ENCODE results near the gene CFAP90.

Gene CFAP90

GRCh38 chr5:7850395-7851239 lies at the start of gene CFAP90:
TSS of gene CFAP90 (minus strand) at chr5:7851133. CDS start at chr5:7851021, 112 bp downstream.
- no peak for TF ChIP-seq POLR2A (IDR thresholded peaks at IDR 0.05; ENCODE audit: low read depth, low read length)
- FAIRE-seq (no peak), DNase-seq (ENCODE audit: insufficient read length, low spot score) (no peak)

GRCh38 chr5:7897014-7897600 lies 46.2 kb upstream of the CFAP90 start:
- no peak for TF ChIP-seq POLR2A (IDR thresholded peaks at IDR 0.05; ENCODE audit: low read depth, low read length)
- peak; percentile 81 for FAIRE-seq
- peak; percentile 14 for DNase-seq (ENCODE audit: insufficient read length, low spot score)

- FAIRE-seq (no peak), DNase-seq (ENCODE audit: insufficient read length, low spot score) (no peak)
- no peak for TF ChIP-seq POLR2A (IDR thresholded peaks at IDR 0.05; ENCODE audit: low read depth, low read length)
Observed at GRCh38 chr5:7894860-7895259, 43.9 kb upstream of the CFAP90 start.

GRCh38 chr5:7894439-7894838 lies 43.5 kb upstream of the CFAP90 start:
- TF ChIP-seq POLR2A (IDR thresholded peaks at IDR 0.05; ENCODE audit: low read depth, low read length): no peak
- no peak for DNase-seq (ENCODE audit: insufficient read length, low spot score)
- FAIRE-seq: no peak

GRCh38 chr5:7888901-7889300 lies 38.0 kb upstream of the CFAP90 start:
- TF ChIP-seq POLR2A (IDR thresholded peaks at IDR 0.05; ENCODE audit: low read depth, low read length): no peak
- FAIRE-seq: no peak
- DNase-seq (ENCODE audit: insufficient read length, low spot score): no peak

GRCh38 chr5:7886849-7887475 lies 36.0 kb upstream of the CFAP90 start:
- no peak for DNase-seq (ENCODE audit: insufficient read length, low spot score)
- peak; percentile 60 for FAIRE-seq
- no peak for TF ChIP-seq POLR2A (IDR thresholded peaks at IDR 0.05; ENCODE audit: low read depth, low read length)

GRCh38 chr5:7884491-7885267 lies 33.7 kb upstream of the CFAP90 start:
- FAIRE-seq: no peak
- TF ChIP-seq POLR2A (IDR thresholded peaks at IDR 0.05; ENCODE audit: low read depth, low read length): no peak

GRCh38 chr5:7882926-7883325 lies 32.0 kb upstream of the CFAP90 start:
- no peak for FAIRE-seq
- TF ChIP-seq POLR2A (IDR thresholded peaks at IDR 0.05; ENCODE audit: low read depth, low read length): no peak
- no peak for DNase-seq (ENCODE audit: insufficient read length, low spot score)

More at GRCh38 chr5:7884491-7885267, 33.7 kb upstream of the CFAP90 start:
- no peak for DNase-seq (ENCODE audit: insufficient read length, low spot score)

- FAIRE-seq: no peak
- DNase-seq (ENCODE audit: insufficient read length, low spot score): no peak
- TF ChIP-seq POLR2A (IDR thresholded peaks at IDR 0.05; ENCODE audit: low read depth, low read length): no peak
Observed at GRCh38 chr5:7881816-7882215, 30.9 kb upstream of the CFAP90 start.

- FAIRE-seq: no peak
- no peak for TF ChIP-seq POLR2A (IDR thresholded peaks at IDR 0.05; ENCODE audit: low read depth, low read length)
- no peak for DNase-seq (ENCODE audit: insufficient read length, low spot score)
Observed at GRCh38 chr5:7881091-7881490, 30.2 kb upstream of the CFAP90 start.

- TF ChIP-seq POLR2A (IDR thresholded peaks at IDR 0.05; ENCODE audit: low read depth, low read length): no peak
- FAIRE-seq (no peak), DNase-seq (ENCODE audit: insufficient read length, low spot score) (no peak)
Observed at GRCh38 chr5:7878381-7878873, 27.5 kb upstream of the CFAP90 start.

- DNase-seq (ENCODE audit: insufficient read length, low spot score) (no peak), FAIRE-seq (no peak)
Observed at GRCh38 chr5:7877851-7878250, 26.9 kb upstream of the CFAP90 start.

GRCh38 chr5:7876867-7877266 lies 25.9 kb upstream of the CFAP90 start:
- no peak for TF ChIP-seq POLR2A (IDR thresholded peaks at IDR 0.05; ENCODE audit: low read depth, low read length)
- DNase-seq (ENCODE audit: insufficient read length, low spot score) (peak; percentile 42), FAIRE-seq (peak; percentile 93)

More at GRCh38 chr5:7877851-7878250, 26.9 kb upstream of the CFAP90 start:
- no peak for TF ChIP-seq POLR2A (IDR thresholded peaks at IDR 0.05; ENCODE audit: low read depth, low read length)

Data from H54 (cell line).